ENCODE measurements around the gene WFDC2.

The WFDC2 gene

DNA sequence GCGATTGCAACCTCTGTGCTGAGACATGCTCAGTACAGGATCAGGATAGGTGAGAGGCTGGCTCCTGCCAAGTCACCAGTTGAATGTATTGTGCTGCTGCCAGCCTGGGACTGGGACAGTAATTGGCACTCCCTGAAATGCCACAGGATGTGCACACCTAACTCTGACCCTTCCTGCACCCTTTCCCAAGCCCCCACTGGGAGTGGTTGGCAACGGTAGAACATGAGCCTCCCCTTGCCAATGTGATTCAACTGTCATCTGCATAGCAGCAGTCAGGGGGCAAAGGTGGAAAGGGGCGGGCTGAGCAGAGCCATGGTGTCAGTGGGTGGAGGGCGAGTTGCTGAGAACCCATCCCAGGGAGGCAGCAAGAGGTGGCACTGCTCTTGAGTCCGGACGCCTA lies 30.5 kb downstream of the WFDC2 start:
- TF ChIP-seq, protein P1, sequence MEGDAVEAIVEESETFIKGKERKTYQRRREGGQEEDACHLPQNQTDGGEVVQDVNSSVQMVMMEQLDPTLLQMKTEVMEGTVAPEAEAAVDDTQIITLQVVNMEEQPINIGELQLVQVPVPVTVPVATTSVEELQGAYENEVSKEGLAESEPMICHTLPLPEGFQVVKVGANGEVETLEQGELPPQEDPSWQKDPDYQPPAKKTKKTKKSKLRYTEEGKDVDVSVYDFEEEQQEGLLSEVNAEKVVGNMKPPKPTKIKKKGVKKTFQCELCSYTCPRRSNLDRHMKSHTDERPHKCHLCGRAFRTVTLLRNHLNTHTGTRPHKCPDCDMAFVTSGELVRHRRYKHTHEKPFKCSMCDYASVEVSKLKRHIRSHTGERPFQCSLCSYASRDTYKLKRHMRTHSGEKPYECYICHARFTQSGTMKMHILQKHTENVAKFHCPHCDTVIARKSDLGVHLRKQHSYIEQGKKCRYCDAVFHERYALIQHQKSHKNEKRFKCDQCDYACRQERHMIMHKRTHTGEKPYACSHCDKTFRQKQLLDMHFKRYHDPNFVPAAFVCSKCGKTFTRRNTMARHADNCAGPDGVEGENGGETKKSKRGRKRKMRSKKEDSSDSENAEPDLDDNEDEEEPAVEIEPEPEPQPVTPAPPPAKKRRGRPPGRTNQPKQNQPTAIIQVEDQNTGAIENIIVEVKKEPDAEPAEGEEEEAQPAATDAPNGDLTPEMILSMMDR (IDR thresholded peaks at IDR 0.05; ENCODE audit: low read depth, low read length): no peak
- H3K4me3 ChIP-seq (ENCODE audit: low read depth, low read length): no peak overlapping the region

GRCh38 chr20:45501600-45501999 lies 32.0 kb downstream of the WFDC2 start:
- TF ChIP-seq, protein P1 (IDR thresholded peaks at IDR 0.05; ENCODE audit: low read depth, low read length): no peak

DNA sequence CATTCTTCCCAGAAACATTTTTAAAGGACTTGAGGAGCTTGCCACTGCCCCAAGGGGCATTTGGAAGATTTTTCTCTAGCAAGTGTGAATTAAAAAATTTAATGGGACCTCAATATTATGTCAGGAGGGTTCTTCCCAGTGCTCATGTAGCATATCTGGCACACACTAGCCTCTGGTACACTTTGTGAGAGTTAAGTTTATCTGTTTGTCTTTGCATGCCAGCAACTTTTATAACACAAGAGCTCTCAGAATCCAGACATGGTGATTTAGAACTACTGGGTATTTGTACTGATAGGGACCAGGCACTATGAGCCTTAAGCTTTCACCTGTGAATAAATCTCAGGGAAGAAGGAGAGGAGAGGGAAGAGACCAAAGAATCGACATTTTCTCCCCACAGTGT lies 33.0 kb downstream of the WFDC2 start:
- H3K4me3 ChIP-seq (ENCODE audit: low read depth, low read length): no peak overlapping the region
- TF ChIP-seq, protein P1 (IDR thresholded peaks at IDR 0.05; ENCODE audit: low read depth, low read length): no peak

More at GRCh38 chr20:45501600-45501999, 32.0 kb downstream of the WFDC2 start:
- no peak overlapping the region for H3K4me3 ChIP-seq (ENCODE audit: low read depth, low read length)

- H3K4me3 ChIP-seq (ENCODE audit: low read depth, low read length): no peak overlapping the region
- TF ChIP-seq, protein P1 (IDR thresholded peaks at IDR 0.05; ENCODE audit: low read depth, low read length): no peak
Measured at GRCh38 chr20:45503403-45503802, 33.9 kb downstream of the WFDC2 start.

GRCh38 chr20:45506398-45506797 lies 36.8 kb downstream of the WFDC2 start:
- TF ChIP-seq, protein P1 (IDR thresholded peaks at IDR 0.05; ENCODE audit: low read depth, low read length): no peak
- H3K4me3 ChIP-seq (ENCODE audit: low read depth, low read length): no peak overlapping the region

DNA sequence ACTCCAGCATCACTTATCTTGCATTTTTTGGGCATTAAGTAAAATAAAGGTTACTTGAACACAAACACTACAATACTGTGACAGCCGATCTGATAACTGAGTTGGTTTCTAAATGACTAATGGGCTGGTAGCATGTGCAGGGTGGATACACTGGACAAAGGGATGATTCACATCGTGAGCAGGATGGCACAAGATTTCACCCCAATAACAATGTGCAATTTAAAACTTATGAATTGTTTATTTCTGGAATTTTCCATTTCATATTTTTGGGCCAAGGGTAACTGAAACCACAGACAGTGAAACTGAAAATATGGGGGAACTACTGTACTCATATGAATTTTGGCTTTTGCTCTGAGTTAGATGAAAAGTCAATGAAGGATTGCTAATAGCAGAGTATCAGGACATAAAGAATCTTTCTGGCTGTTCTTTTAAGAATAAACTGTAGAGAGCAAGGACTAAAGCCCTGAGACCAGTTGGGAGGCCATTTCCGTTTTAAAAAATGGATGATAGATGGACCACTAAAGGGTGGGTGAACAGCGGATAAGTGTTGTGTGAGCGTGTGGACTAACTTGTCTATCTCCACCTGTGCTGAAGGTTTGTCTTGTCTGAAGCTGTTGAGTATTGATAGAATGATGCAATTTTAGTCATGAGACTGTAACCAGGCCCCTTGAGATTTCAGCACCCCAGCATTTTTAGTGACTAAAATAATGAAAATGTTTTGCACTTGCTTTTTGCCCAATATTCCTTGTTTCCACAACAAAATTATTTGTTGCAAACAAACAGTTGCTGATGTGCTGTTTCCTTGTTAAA lies 37.7 kb downstream of the WFDC2 start:
- no peak overlapping the region for H3K4me3 ChIP-seq (ENCODE audit: low read depth, low read length)
- TF ChIP-seq, protein P1 (IDR thresholded peaks at IDR 0.05; ENCODE audit: low read depth, low read length): no peak

DNA sequence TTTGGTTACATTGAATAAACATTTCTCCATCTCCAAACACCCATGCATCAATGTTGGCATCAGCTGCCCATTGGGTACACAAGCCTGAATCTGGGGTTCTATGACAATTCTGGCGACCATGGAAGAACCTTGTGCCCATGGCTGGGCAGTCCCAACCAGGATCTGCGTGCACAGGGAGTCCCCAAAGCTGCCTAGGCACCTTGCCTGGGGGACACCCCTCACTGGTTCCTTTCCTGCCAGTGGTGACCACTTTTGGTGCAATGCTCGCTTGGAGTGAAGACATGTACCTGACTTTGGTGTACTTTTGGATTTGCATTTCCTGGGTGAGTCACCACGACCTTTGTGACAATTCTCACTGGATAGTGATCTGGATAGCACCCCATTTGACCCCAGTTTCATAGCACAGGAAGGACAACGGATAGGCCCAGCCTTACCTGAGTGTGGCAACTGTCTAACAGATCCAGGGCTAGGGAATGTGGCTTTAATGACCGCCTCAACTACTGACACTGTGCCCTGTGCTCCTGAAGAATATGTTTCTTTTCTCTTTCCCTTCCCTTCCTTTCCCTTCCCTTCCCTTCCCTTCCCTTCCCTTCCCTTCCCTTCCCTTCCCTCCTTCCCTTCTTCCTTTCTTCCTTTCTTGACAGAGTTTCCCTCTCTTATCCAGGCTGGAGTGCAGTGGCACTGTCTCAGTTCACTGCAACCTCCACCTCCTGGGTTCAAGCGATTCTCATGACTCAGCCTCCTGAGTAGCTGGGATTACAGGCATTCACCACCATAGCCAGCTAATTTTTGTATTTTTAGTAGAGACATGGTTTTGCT lies 38.7 kb downstream of the WFDC2 start:
- no peak overlapping the region for H3K4me3 ChIP-seq (ENCODE audit: low read depth, low read length)
- TF ChIP-seq, protein P1 (IDR thresholded peaks at IDR 0.05; ENCODE audit: low read depth, low read length): no peak

Data from WI38 (cell line).